ENCODE measurements around the gene HBP1. TPM values are rescaled to one million over a fixed set of nuclear protein-coding genes. Genes with fewer than 3 reads are reported as not detected.
A peak's percentile ranks its signal among the peaks of the same experiment; 100 is the strongest.

HBP1 gene
- total and polyA plus RNA-seq, 2 of the 4 experiments (the other 2 are of a cell fraction) = 27.1 to 69.9 TPM

- ATAC-seq (ENCODE audit: low read depth) = peak; percentile 37; the same call in 1 of the 2 replicates
- in situ Hi-C loops (cut with MboI; ENCODE audit: low sequenced_read_pairs) = no loop called here
- dilution Hi-C loops (cut with HindIII; ENCODE audit: low sequenced_read_pairs, unreplicated experiment) = no loop called here
Observed at GRCh38 chr7:107201795-107202450, 33.1 kb downstream of the HBP1 start.

More at GRCh38 chr7:107201795-107202450, 33.1 kb downstream of the HBP1 start:
- Histone ChIP-seq H3K27ac (ENCODE audit: insufficient read depth, low read length) (no peak overlapping the region), H3K14ac (replicated peaks; ENCODE audit: low read depth, low read length) (no peak overlapping the region), H2BK20ac (ENCODE audit: low read depth, low read length) (no peak overlapping the region), H3K18ac (ENCODE audit: low read depth, low read length) (no peak overlapping the region), H4K20me1 (ENCODE audit: insufficient read depth, low read length) (no peaks in the 10 kb centered on the region), H3K79me1 (ENCODE audit: low read depth in 1 of 2, low read length in 2 of 2) (no peaks in the 10 kb centered on the region), H3K9me1 (ENCODE audit: insufficient read depth, low read length) (no peaks in the 10 kb centered on the region; the same call in 1 of the 2 replicates), H2BK5ac (ENCODE audit: low read depth, low read length, poor library complexity, severe bottlenecking) (no peak overlapping the region), H2AK5ac (ENCODE audit: low read depth, low read length) (no peak overlapping the region), H2AK9ac (replicated peaks; ENCODE audit: low read depth, low read length, poor library complexity) (no peak overlapping the region), H4K5ac (ENCODE audit: low read depth, low read length) (no peak overlapping the region), H2AFZ (replicated peaks; ENCODE audit: low read length, poor library complexity) (no peak overlapping the region), H2BK120ac (ENCODE audit: low read depth, low read length) (no peak overlapping the region), H3K9me3 (ENCODE audit: control insufficient read depth, insufficient read depth, low read length) (no peaks in the 10 kb centered on the region), H4K91ac (ENCODE audit: insufficient read depth, low read depth, low read length) (no peak overlapping the region), H3K56ac (ENCODE audit: extremely low read depth, insufficient read depth, low read length) (no peak overlapping the region), H3K36me3 (ENCODE audit: control insufficient read depth, insufficient read depth, low read length) (peaks cover 32% of the 10 kb centered on the region), H2BK15ac (ENCODE audit: low read depth, low read length) (no peak overlapping the region), H3K27me3 (ENCODE audit: control insufficient read depth, insufficient read depth, low read length) (no peaks in the 10 kb centered on the region), H3K9ac (ENCODE audit: low read depth, low read length) (no peak overlapping the region), H3K4me2 (ENCODE audit: low read depth, low read length) (no peak overlapping the region), H3K23ac (ENCODE audit: low read depth, low read length) (no peak overlapping the region), H4K8ac (ENCODE audit: low read depth in 2 of 2, low read length in 2 of 2) (no peak overlapping the region), H3K4me1 (ENCODE audit: control insufficient read depth, insufficient read depth, low read length) (no peaks in the 10 kb centered on the region), H3K4me3 (ENCODE audit: insufficient read depth, low read depth, low read length) (no peak overlapping the region), H3K4ac (ENCODE audit: low read depth, low read length) (no peak overlapping the region)
- WGBS, 2 experiments (ENCODE audit: extremely low coverage in 2 of 2, insufficient read length in 1 of 2) = no CpG with 5 or more reads among the region's 4 CpGs
- intact Hi-C loops (cut with micrococcal nuclease) = loop anchor here (5.0 to 10.0 kb wide), 2 partner anchors 525 to 673 kb away; no protein-coding TSS in a partner anchor
- ChIA-PET CTCF (no interaction called here), POLR2A (ENCODE audit: unreplicated experiment) (no interaction called here)
- DNase-seq = peak; percentile 18
- BruUV-seq (replicated peaks) = no TSS peak
- no peak for TF ChIP-seq POLR2A (IDR thresholded peaks at IDR 0.05; ENCODE audit: low read depth, low read length)
- TF ChIP-seq SMC3 (IDR thresholded peaks at IDR 0.05; ENCODE audit: low read depth, low read length) = peak; percentile 38
- no peak for TF ChIP-seq ELK1 (IDR thresholded peaks at IDR 0.05; ENCODE audit: borderline replicate concordance, low read depth, low read length)
- TF ChIP-seq RAD21 (IDR thresholded peaks at IDR 0.05; ENCODE audit: low read length) = peak; percentile 52
- no peak for TF ChIP-seq NFE2L2 (IDR thresholded peaks at IDR 0.05; ENCODE audit: low read depth, low read length)
- no peak for TF ChIP-seq FOS (IDR thresholded peaks at IDR 0.05; ENCODE audit: low read depth, low read length)
- no peak for TF ChIP-seq RCOR1 (IDR thresholded peaks at IDR 0.05; ENCODE audit: insufficient replicate concordance, low read length)
- no peak for TF ChIP-seq CHD1 (IDR thresholded peaks at IDR 0.05; ENCODE audit: low read depth, low read length)
- TF ChIP-seq MXI1 (IDR thresholded peaks at IDR 0.05; ENCODE audit: borderline replicate concordance, low read depth, low read length) = no peak
- TF ChIP-seq, protein P1, sequence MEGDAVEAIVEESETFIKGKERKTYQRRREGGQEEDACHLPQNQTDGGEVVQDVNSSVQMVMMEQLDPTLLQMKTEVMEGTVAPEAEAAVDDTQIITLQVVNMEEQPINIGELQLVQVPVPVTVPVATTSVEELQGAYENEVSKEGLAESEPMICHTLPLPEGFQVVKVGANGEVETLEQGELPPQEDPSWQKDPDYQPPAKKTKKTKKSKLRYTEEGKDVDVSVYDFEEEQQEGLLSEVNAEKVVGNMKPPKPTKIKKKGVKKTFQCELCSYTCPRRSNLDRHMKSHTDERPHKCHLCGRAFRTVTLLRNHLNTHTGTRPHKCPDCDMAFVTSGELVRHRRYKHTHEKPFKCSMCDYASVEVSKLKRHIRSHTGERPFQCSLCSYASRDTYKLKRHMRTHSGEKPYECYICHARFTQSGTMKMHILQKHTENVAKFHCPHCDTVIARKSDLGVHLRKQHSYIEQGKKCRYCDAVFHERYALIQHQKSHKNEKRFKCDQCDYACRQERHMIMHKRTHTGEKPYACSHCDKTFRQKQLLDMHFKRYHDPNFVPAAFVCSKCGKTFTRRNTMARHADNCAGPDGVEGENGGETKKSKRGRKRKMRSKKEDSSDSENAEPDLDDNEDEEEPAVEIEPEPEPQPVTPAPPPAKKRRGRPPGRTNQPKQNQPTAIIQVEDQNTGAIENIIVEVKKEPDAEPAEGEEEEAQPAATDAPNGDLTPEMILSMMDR (conservative IDR thresholded peaks at IDR 0.05; ENCODE audit: low read depth, low read length) = peak; percentile 35; the same call in 1 of the 2 replicates
- no peak for TF ChIP-seq USF2 (IDR thresholded peaks at IDR 0.05; ENCODE audit: low read depth, low read length)
- no peak for TF ChIP-seq BHLHE40 (IDR thresholded peaks at IDR 0.05; ENCODE audit: low read depth, low read length)
- TF ChIP-seq MAFK (IDR thresholded peaks at IDR 0.05; ENCODE audit: low read depth, low read length) = no peak
- no peak for TF ChIP-seq CEBPB (IDR thresholded peaks at IDR 0.05; ENCODE audit: low read depth, low read length)
- TF ChIP-seq MAZ (IDR thresholded peaks at IDR 0.05; ENCODE audit: borderline replicate concordance, low read depth, low read length) = no peak
- no peak for TF ChIP-seq RFX5 (IDR thresholded peaks at IDR 0.05; ENCODE audit: low read depth, low read length)

All from IMR-90 (cell line).